Mesenchymal stem cell (in vitro differentiated cells and primary cell): ENCODE data around the gene TIGAR.

Experiments used
- DNase-seq: peaks from one replicate; pipeline ENCODE4 v3.0.0-alpha.2; 2013
- H2AFZ ChIP-seq: one replicate; pipeline ENCODE4 v1.6.1; 2013; ENCODE audit warnings: low read depth, mild to moderate bottlenecking, control low read depth, inconsistent platforms, low read length, moderate library complexity
- H2AK5ac ChIP-seq: 2 replicates; pipeline ENCODE4 v1.6.1; 2013; ENCODE audit warnings: low read length, moderate library complexity, mild to moderate bottlenecking, inconsistent platforms; ENCODE audit not compliant: severe bottlenecking
- H2BK120ac ChIP-seq: one replicate; pipeline ENCODE4 v1.6.1; 2013; ENCODE audit warnings: low read depth, mild to moderate bottlenecking, inconsistent platforms, low read length, moderate library complexity
- H2BK12ac ChIP-seq, 2 experiments: one replicate each; pipeline ENCODE4 v1.6.1; 2013; ENCODE audit warnings: inconsistent platforms in 2 of 2, low read length in 2 of 2, mild to moderate bottlenecking in 2 of 2, moderate library complexity in 2 of 2, control low read depth in 1 of 2
- H2BK15ac ChIP-seq: one replicate; pipeline ENCODE4 v1.6.1; 2013; ENCODE audit warnings: mild to moderate bottlenecking, low read depth, inconsistent platforms; ENCODE audit not compliant: poor library complexity, severe bottlenecking
- H2BK5ac ChIP-seq: 2 replicates; pipeline ENCODE4 v1.6.1; 2013; ENCODE audit warnings: low read depth, mild to moderate bottlenecking, low read length, control low read depth, inconsistent platforms; ENCODE audit not compliant: poor library complexity, severe bottlenecking
- H3K14ac ChIP-seq, 2 experiments: one replicate each; pipeline ENCODE4 v1.6.1; 2013; ENCODE audit warnings: inconsistent platforms in 2 of 2, low read length in 2 of 2, control low read depth in 1 of 2, mild to moderate bottlenecking in 1 of 2, moderate library complexity in 1 of 2
- H3K18ac ChIP-seq, 2 experiments: one replicate each; pipeline ENCODE4 v1.6.1; 2013; ENCODE audit warnings: inconsistent platforms in 2 of 2, low read length in 2 of 2, control low read depth in 1 of 2, low read depth in 1 of 2, mild to moderate bottlenecking in 1 of 2
- H3K23ac ChIP-seq, 2 experiments: one replicate each; pipeline ENCODE4 v1.6.1; 2013; ENCODE audit warnings: inconsistent platforms in 2 of 2, low read length in 2 of 2, mild to moderate bottlenecking in 2 of 2, moderate library complexity in 2 of 2, control low read depth in 1 of 2
- H3K27ac ChIP-seq: 2 replicates; pipeline ENCODE4 v1.5.1; 2013; ENCODE audit warnings: mild to moderate bottlenecking, moderate library complexity, low read length, control low read depth, inconsistent platforms; ENCODE audit not compliant: poor library complexity, severe bottlenecking
- H3K27me3 ChIP-seq, 2 experiments: 2 replicates each; pipeline versions ENCODE4 v1.6.1 to v1.7.0; 2013; ENCODE audit warnings: low read length in 2 of 2, mild to moderate bottlenecking in 2 of 2, moderate library complexity in 2 of 2, control low read depth in 1 of 2, inconsistent platforms in 1 of 2; ENCODE audit not compliant: control insufficient read depth in 1 of 2, insufficient read depth in 1 of 2
- H3K36me3 ChIP-seq, 2 experiments: 2 replicates each; pipeline versions ENCODE4 v1.6.1 to v1.7.0; 2013; ENCODE audit warnings: low read length in 2 of 2, control low read depth in 1 of 2, inconsistent platforms in 1 of 2, low read depth in 1 of 2, mild to moderate bottlenecking in 1 of 2; ENCODE audit not compliant: insufficient read depth in 2 of 2, control insufficient read depth in 1 of 2
- H3K4ac ChIP-seq, 2 experiments: one replicate each; pipeline ENCODE4 v1.6.1; 2013; ENCODE audit warnings: inconsistent platforms in 2 of 2, low read length in 2 of 2, mild to moderate bottlenecking in 2 of 2, moderate library complexity in 2 of 2, control low read depth in 1 of 2, low read depth in 1 of 2
- H3K4me1 ChIP-seq: 2 replicates; pipeline ENCODE4 v1.6.1; 2013; ENCODE audit warnings: low read depth, low read length, control low read depth; ENCODE audit not compliant: control insufficient read depth, insufficient read depth
- H3K4me2 ChIP-seq: 2 replicates; pipeline ENCODE4 v1.6.1; 2013; ENCODE audit warnings: low read length, mild to moderate bottlenecking, inconsistent platforms; ENCODE audit not compliant: poor library complexity, severe bottlenecking
- H3K4me3 ChIP-seq, 2 experiments: 2 replicates each; pipeline versions ENCODE4 v1.5.1 to v1.7.0; 2013; ENCODE audit warnings: low read length in 2 of 2, mild to moderate bottlenecking in 2 of 2, control low read depth in 1 of 2, low read depth in 1 of 2; ENCODE audit not compliant: insufficient read depth in 1 of 2
- H3K79me1 ChIP-seq: replicated peaks from 2 replicates; pipeline ENCODE4 v1.6.1; 2013; ENCODE audit warnings: mild to moderate bottlenecking, control low read depth, low read length, inconsistent platforms; ENCODE audit not compliant: poor library complexity, severe bottlenecking
- H3K9ac ChIP-seq: 2 replicates; pipeline ENCODE4 v1.7.0; 2013; ENCODE audit warnings: mild to moderate bottlenecking, low read length, moderate library complexity
- H3K9me3 ChIP-seq: 2 replicates; pipeline ENCODE4 v1.7.0; 2013; ENCODE audit warnings: mild to moderate bottlenecking, low read length; ENCODE audit not compliant: control insufficient read depth
- H4K8ac ChIP-seq: one replicate; pipeline ENCODE4 v1.6.1; 2013; ENCODE audit warnings: inconsistent platforms, mild to moderate bottlenecking, low read length, moderate library complexity
- H4K91ac ChIP-seq: one replicate; pipeline ENCODE4 v1.6.1; 2013; ENCODE audit warnings: mild to moderate bottlenecking, low read length, inconsistent platforms
- WGBS: methylation state at CpG from one replicate; pipeline ENCODE4 v1.1.7; 2013; ENCODE audit warnings: mixed read lengths; 5-methylcytosine and 5-hydroxymethylcytosine counted together

TIGAR gene

GRCh38 chr12:4283512-4284255 is 37.3 kb upstream of the TIGAR start:
- Histone ChIP-seq H3K36me3 (peaks cover 82 to 83% of the 10 kb centered on the region in 2 experiments), H3K4me2 (no peak overlapping the region), H2BK15ac (no peak overlapping the region), H3K9me3 (no peaks in the 10 kb centered on the region), H3K79me1 (peaks cover 40% of the 10 kb centered on the region), H3K23ac (no peak overlapping the region), H3K27ac (no peak overlapping the region), H3K4me1 (peaks cover 10% of the 10 kb centered on the region), H2AFZ (no peak overlapping the region), H2BK120ac (no peak overlapping the region), H4K91ac (no peak overlapping the region), H3K18ac (no peak overlapping the region), H3K27me3 (peaks cover 3 to 16% of the 10 kb centered on the region in 2 experiments), H3K4me3 (no peak overlapping the region), H3K14ac (no peak overlapping the region), H3K4ac (no peak overlapping the region), H2BK5ac (no peak overlapping the region), H4K8ac (no peak overlapping the region), H2BK12ac (no peak overlapping the region), H2AK5ac (no peak overlapping the region), H3K9ac (no peak overlapping the region)
- 90% methylated on average over 12 of the region's 12 CpGs for WGBS
- DNase-seq = no peak

GRCh38 chr12:4284306-4284705 is 36.7 kb upstream of the TIGAR start:
- no peak overlapping the region for H2AK5ac ChIP-seq
- no peaks in the 10 kb centered on the region for H3K9me3 ChIP-seq
- H3K36me3 ChIP-seq = peaks cover 83 to 86% of the 10 kb centered on the region in 2 experiments
- peaks cover 38% of the 10 kb centered on the region for H3K79me1 ChIP-seq
- H3K4me1 ChIP-seq = peaks cover 12% of the 10 kb centered on the region
- no peak overlapping the region for H2BK120ac ChIP-seq
- H3K9ac ChIP-seq = no peak overlapping the region
- H3K18ac ChIP-seq = no peak overlapping the region
- H3K27ac ChIP-seq = no peak overlapping the region
- no peak overlapping the region for H3K4me3 ChIP-seq
- no peak overlapping the region for H4K8ac ChIP-seq
- DNase-seq = no peak
- 93% methylated on average over 4 of the region's 4 CpGs for WGBS
- no peak overlapping the region for H3K14ac ChIP-seq
- H3K23ac ChIP-seq = no peak overlapping the region
- no peak overlapping the region for H2BK12ac ChIP-seq
- H2BK15ac ChIP-seq = no peak overlapping the region
- no peak overlapping the region for H2AFZ ChIP-seq
- no peak overlapping the region for H3K4me2 ChIP-seq
- H4K91ac ChIP-seq = no peak overlapping the region
- H3K4ac ChIP-seq = no peak overlapping the region
- H2BK5ac ChIP-seq = no peak overlapping the region
- H3K27me3 ChIP-seq = peaks cover 3 to 16% of the 10 kb centered on the region in 2 experiments

- no peak overlapping the region for H3K4me2 ChIP-seq
- no peak overlapping the region for H2BK15ac ChIP-seq
- H3K14ac ChIP-seq = no peak overlapping the region
- no peak overlapping the region for H3K23ac ChIP-seq
- no peak overlapping the region for H4K8ac ChIP-seq
- H3K27me3 ChIP-seq = peaks cover 3 to 18% of the 10 kb centered on the region in 2 experiments
- DNase-seq = no peak
- H3K4me3 ChIP-seq = no peak overlapping the region
- H3K4me1 ChIP-seq = peaks cover 12% of the 10 kb centered on the region
- no peak overlapping the region for H2AK5ac ChIP-seq
- no peak overlapping the region for H2BK5ac ChIP-seq
- no peak overlapping the region for H2BK120ac ChIP-seq
- H2BK12ac ChIP-seq = no peak overlapping the region
- peaks cover 84 to 91% of the 10 kb centered on the region in 2 experiments for H3K36me3 ChIP-seq
- no peak overlapping the region for H4K91ac ChIP-seq
- WGBS = 89% methylated on average over 4 of the region's 8 CpGs
- no peak overlapping the region for H3K18ac ChIP-seq
- no peak overlapping the region for H2AFZ ChIP-seq
- H3K27ac ChIP-seq = no peak overlapping the region
- peaks cover 37% of the 10 kb centered on the region for H3K79me1 ChIP-seq
- H3K4ac ChIP-seq = no peak overlapping the region
- no peak overlapping the region for H3K9ac ChIP-seq
- no peaks in the 10 kb centered on the region for H3K9me3 ChIP-seq
Measured at GRCh38 chr12:4285070-4285469, 35.9 kb upstream of the TIGAR start.

GRCh38 chr12:4286228-4286627 is 34.8 kb upstream of the TIGAR start:
- no peak overlapping the region for H3K4me3 ChIP-seq
- peaks cover 29% of the 10 kb centered on the region for H3K79me1 ChIP-seq
- H3K9ac ChIP-seq = no peak overlapping the region
- peaks cover 6% of the 10 kb centered on the region for H3K4me1 ChIP-seq
- H3K23ac ChIP-seq = no peak overlapping the region
- 85% methylated on average over 12 of the region's 12 CpGs for WGBS
- no peak overlapping the region for H3K18ac ChIP-seq
- H2AK5ac ChIP-seq = no peak overlapping the region
- no peak overlapping the region for H2BK120ac ChIP-seq
- DNase-seq = no peak
- no peak overlapping the region for H2BK5ac ChIP-seq
- H2BK12ac ChIP-seq = no peak overlapping the region
- no peak overlapping the region for H3K27ac ChIP-seq
- peaks cover 89% of the 10 kb centered on the region in 2 experiments for H3K36me3 ChIP-seq
- no peaks in the 10 kb centered on the region for H3K9me3 ChIP-seq
- H3K4me2 ChIP-seq = no peak overlapping the region
- no peak overlapping the region for H4K91ac ChIP-seq
- no peak overlapping the region for H3K4ac ChIP-seq
- no peak overlapping the region for H2BK15ac ChIP-seq
- no peak overlapping the region for H4K8ac ChIP-seq
- H2AFZ ChIP-seq = no peak overlapping the region
- no peak overlapping the region for H3K14ac ChIP-seq
- H3K27me3 ChIP-seq = peaks cover 0 to 21% of the 10 kb centered on the region in 2 experiments
